BJ (cell line): ENCODE measurements around the gene SHISA9. TPM values are rescaled to one million over a fixed set of nuclear protein-coding genes. Genes with fewer than 3 reads are reported as not detected.
"Not testable (repeated sequence)": the region's sequence is repeated elsewhere in the genome, so short reads cannot be mapped to it uniquely, and the experiment has no call there.

Experiments
- CTCF ChIA-PET: fragments of 350-600 bp; formaldehyde crosslinking; extraction: SDS; loops from one replicate; lab custom pipeline; 2021; ENCODE audit warnings: antibody characterized with exemption, inconsistent platforms; lab: Yijun Ruan, JAX
- POLR2A ChIA-PET: fragments of 300-600 bp; sonication (Branson Sonifier 250); formaldehyde crosslinking; extraction: SDS; loops from one replicate; lab custom pipeline; 2021; ENCODE audit warnings: antibody characterized with exemption; lab: Charles Lee
- DNase-seq: peaks from one replicate; pipeline ENCODE4 v3.0.0-alpha.2; 2011; ENCODE audit warnings: low read depth
- H3K27me3 ChIP-seq: 2 replicates; pipeline ENCODE4 v1.6.0; 2011; ENCODE audit warnings: low read length; ENCODE audit not compliant: control insufficient read depth, insufficient read depth
- H3K36me3 ChIP-seq: 2 replicates; pipeline ENCODE4 v1.5.1; 2011; ENCODE audit warnings: low read length; ENCODE audit not compliant: control insufficient read depth, insufficient read depth
- H3K4me3 ChIP-seq: 2 replicates; pipeline ENCODE4 v1.5.1; 2011; ENCODE audit warnings: low read depth, mild to moderate bottlenecking, control low read depth, low read length
- CTCF ChIP-seq: IDR thresholded peaks from 2 replicates; pipeline ENCODE4 v1.5.1; 2011; ENCODE audit warnings: low read depth, mild to moderate bottlenecking, control low read depth, inconsistent platforms, low read length, moderate library complexity; ENCODE audit not compliant: insufficient read depth
- polyA minus RNA-seq: library from RNA; depleted of rRNA, polyadenylated mRNA; stranded (reverse); fragments of >200 nt; gene quantifications from 2 replicates; pipeline ENCODE4 v1.2.3, GENCODE V29; 2011; rRNA and poly(A)+ RNA removed
- polyA plus RNA-seq: library from polyadenylated mRNA; depleted of rRNA; stranded (reverse); fragments of >200 nt; gene quantifications from 2 replicates; pipeline ENCODE4 v1.2.3, GENCODE V29; 2011; rRNA removed

The SHISA9 gene
- polyA plus RNA-seq, result not detected in 2 replicates
- 0.05 TPM in 2 replicates for polyA minus RNA-seq

GRCh38 chr16:12901597-12902461, at the start of gene SHISA9:
Gene SHISA9, plus strand, starts transcription at chr16:12901598.
- no peak for DNase-seq
- CTCF ChIA-PET, result no interaction called here
- TF ChIP-seq CTCF, result no peak
- peaks cover 30% of the 10 kb centered on the region for H3K27me3 ChIP-seq
- no peaks in the 10 kb centered on the region for H3K36me3 ChIP-seq
- H3K4me3 ChIP-seq, result no peak within 1 kb of the TSS
- POLR2A ChIA-PET, result no interaction called here

GRCh38 chr16:12853972-12854371, 47.4 kb upstream of the SHISA9 start:
- ChIA-PET POLR2A (no interaction called here), CTCF (no interaction called here)
- H3K36me3 ChIP-seq, result no peaks in the 10 kb centered on the region
- no peaks in the 10 kb centered on the region for H3K27me3 ChIP-seq
- no peak for TF ChIP-seq CTCF
- H3K4me3 ChIP-seq, result no peak overlapping the region
- DNase-seq, result no peak

- CTCF ChIA-PET, POLR2A ChIA-PET, DNase-seq: not testable (repeated sequence)
These were observed 44.0 kb upstream of the SHISA9 start for GRCh38 chr16:12857435-12857834.

GRCh38 chr16:12862327-12862726, 39.1 kb upstream of the SHISA9 start:
- ChIA-PET CTCF (no interaction called here), POLR2A (no interaction called here)

More at GRCh38 chr16:12857435-12857834, 44.0 kb upstream of the SHISA9 start:
- not testable (repeated sequence) for H3K36me3 ChIP-seq, H3K4me3 ChIP-seq, H3K27me3 ChIP-seq

GRCh38 chr16:12862941-12863340, 38.5 kb upstream of the SHISA9 start:
- POLR2A ChIA-PET, result no interaction called here
- Histone ChIP-seq H3K36me3 (no peaks in the 10 kb centered on the region), H3K27me3 (no peaks in the 10 kb centered on the region), H3K4me3 (no peak overlapping the region)
- CTCF ChIA-PET, result no interaction called here
- TF ChIP-seq CTCF, result no peak
- no peak for DNase-seq

More at GRCh38 chr16:12862327-12862726, 39.1 kb upstream of the SHISA9 start:
- H3K4me3 ChIP-seq, result no peak overlapping the region
- H3K27me3 ChIP-seq, result no peaks in the 10 kb centered on the region
- TF ChIP-seq CTCF, result no peak
- no peak for DNase-seq
- no peaks in the 10 kb centered on the region for H3K36me3 ChIP-seq
